Measurements from ENCODE around the gene MESD.

MESD gene

GRCh38 chr15:80989518-80990478, at the start of gene MESD:
MESD (minus strand) TSS chr15:80989819; CDS start chr15:80989791, 28 bp downstream.
- Histone ChIP-seq H3K4me3 (peak within 1 kb of the TSS; percentile 54 to 92 (median 75)), H3K27ac (peak within 1 kb of the TSS; percentile 66 to 94 (median 90))

GRCh38 chr15:81038975-81039607, 49.5 kb upstream of the MESD start:
- Histone ChIP-seq H3K4me3 (no peak overlapping the region), H3K27ac (peak overlapping the region in 1 of 21 experiments; percentile 57)

GRCh38 chr15:81037952-81038743, 48.5 kb upstream of the MESD start:
- H3K27ac ChIP-seq, result no peak overlapping the region

GRCh38 chr15:81033508-81033907, 43.9 kb upstream of the MESD start:
- H3K4me3 ChIP-seq, result no peak overlapping the region
- H3K27ac ChIP-seq, result peak overlapping the region in 4 of 21 experiments; percentile 38 to 59 (median 56)

More at GRCh38 chr15:81037952-81038743, 48.5 kb upstream of the MESD start:
- no peak overlapping the region for H3K4me3 ChIP-seq

- Histone ChIP-seq H3K27ac (peak overlapping the region in 3 of 21 experiments; percentile 54 to 59 (median 57)), H3K4me3 (no peak overlapping the region)
Measured at GRCh38 chr15:81032818-81033217, 43.2 kb upstream of the MESD start.

GRCh38 chr15:81032355-81032754, 42.7 kb upstream of the MESD start:
- Histone ChIP-seq H3K27ac (no peak overlapping the region), H3K4me3 (no peak overlapping the region)

GRCh38 chr15:81031203-81031602, 41.6 kb upstream of the MESD start:
- Histone ChIP-seq H3K4me3 (no peak overlapping the region), H3K27ac (no peak overlapping the region)

- H3K4me3 ChIP-seq, result no peak overlapping the region
Measured at GRCh38 chr15:81030301-81030750, 40.7 kb upstream of the MESD start.

GRCh38 chr15:81029414-81030300, 40.0 kb upstream of the MESD start:
- Histone ChIP-seq H3K27ac (peak overlapping the region in 1 of 21 experiments; percentile 16), H3K4me3 (no peak overlapping the region)

More at GRCh38 chr15:81030301-81030750, 40.7 kb upstream of the MESD start:
- no peak overlapping the region for H3K27ac ChIP-seq

- no peak overlapping the region for H3K4me3 ChIP-seq
- no peak overlapping the region for H3K27ac ChIP-seq
Measured at GRCh38 chr15:81026836-81027599, 37.4 kb upstream of the MESD start.

GRCh38 chr15:81025721-81026370, 36.2 kb upstream of the MESD start:
- H3K4me3 ChIP-seq, result no peak overlapping the region
- H3K27ac ChIP-seq, result no peak overlapping the region

- Histone ChIP-seq H3K4me3 (no peak overlapping the region), H3K27ac (peak overlapping the region in 2 of 21 experiments; percentile 65 to 82)
Measured at GRCh38 chr15:81024936-81025335, 35.3 kb upstream of the MESD start.

GRCh38 chr15:81024265-81024872, 34.8 kb upstream of the MESD start:
- Histone ChIP-seq H3K27ac (peak overlapping the region in 20 of 21 experiments; percentile 37 to 82 (median 63)), H3K4me3 (no peak overlapping the region)

GRCh38 chr15:81023483-81024264, 34.1 kb upstream of the MESD start:
- Histone ChIP-seq H3K4me3 (no peak overlapping the region), H3K27ac (peak overlapping the region in 20 of 21 experiments; percentile 37 to 82 (median 63))

GRCh38 chr15:81021321-81021720, 31.7 kb upstream of the MESD start:
- Histone ChIP-seq H3K4me3 (no peak overlapping the region), H3K27ac (no peak overlapping the region)

GRCh38 chr15:81018197-81018596, 28.6 kb upstream of the MESD start:
- H3K27ac ChIP-seq, result no peak overlapping the region

More at GRCh38 chr15:81018197-81018596, 28.6 kb upstream of the MESD start:
- no peak overlapping the region for H3K4me3 ChIP-seq

Data from skin epidermis (tissue), 12 donors.